Measurements from ENCODE around the gene COL6A3.

The COL6A3 gene

DNA sequence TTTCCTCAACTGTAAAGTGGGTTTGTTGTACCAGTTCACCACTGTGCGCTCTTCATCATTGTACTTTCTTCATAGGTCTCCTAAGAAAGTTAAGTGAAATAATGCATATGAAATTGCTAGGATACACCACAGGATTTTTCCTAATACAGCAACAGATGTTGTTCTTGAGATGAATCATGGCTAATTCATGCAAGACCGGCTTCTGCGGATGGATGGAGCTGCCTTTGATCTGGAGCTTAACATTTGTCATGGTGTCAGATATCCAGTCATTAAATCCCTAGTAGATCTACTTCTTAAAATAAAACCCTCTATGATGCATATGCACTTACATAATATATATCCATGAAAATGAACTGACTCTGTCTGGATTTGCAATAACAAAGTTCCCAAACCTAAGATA, 114.1 kb downstream of the COL6A3 start:
- H3K4me3 ChIP-seq (ENCODE audit: control insufficient read depth, low read depth, low read length) = no peak overlapping the region
- TF ChIP-seq, protein P1, sequence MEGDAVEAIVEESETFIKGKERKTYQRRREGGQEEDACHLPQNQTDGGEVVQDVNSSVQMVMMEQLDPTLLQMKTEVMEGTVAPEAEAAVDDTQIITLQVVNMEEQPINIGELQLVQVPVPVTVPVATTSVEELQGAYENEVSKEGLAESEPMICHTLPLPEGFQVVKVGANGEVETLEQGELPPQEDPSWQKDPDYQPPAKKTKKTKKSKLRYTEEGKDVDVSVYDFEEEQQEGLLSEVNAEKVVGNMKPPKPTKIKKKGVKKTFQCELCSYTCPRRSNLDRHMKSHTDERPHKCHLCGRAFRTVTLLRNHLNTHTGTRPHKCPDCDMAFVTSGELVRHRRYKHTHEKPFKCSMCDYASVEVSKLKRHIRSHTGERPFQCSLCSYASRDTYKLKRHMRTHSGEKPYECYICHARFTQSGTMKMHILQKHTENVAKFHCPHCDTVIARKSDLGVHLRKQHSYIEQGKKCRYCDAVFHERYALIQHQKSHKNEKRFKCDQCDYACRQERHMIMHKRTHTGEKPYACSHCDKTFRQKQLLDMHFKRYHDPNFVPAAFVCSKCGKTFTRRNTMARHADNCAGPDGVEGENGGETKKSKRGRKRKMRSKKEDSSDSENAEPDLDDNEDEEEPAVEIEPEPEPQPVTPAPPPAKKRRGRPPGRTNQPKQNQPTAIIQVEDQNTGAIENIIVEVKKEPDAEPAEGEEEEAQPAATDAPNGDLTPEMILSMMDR (conservative IDR thresholded peaks at IDR 0.05; ENCODE audit: control insufficient read depth, insufficient read depth, low read depth, low read length) = no peak
- peak; percentile 99 for DNase-seq (ENCODE audit: low read depth)

DNA sequence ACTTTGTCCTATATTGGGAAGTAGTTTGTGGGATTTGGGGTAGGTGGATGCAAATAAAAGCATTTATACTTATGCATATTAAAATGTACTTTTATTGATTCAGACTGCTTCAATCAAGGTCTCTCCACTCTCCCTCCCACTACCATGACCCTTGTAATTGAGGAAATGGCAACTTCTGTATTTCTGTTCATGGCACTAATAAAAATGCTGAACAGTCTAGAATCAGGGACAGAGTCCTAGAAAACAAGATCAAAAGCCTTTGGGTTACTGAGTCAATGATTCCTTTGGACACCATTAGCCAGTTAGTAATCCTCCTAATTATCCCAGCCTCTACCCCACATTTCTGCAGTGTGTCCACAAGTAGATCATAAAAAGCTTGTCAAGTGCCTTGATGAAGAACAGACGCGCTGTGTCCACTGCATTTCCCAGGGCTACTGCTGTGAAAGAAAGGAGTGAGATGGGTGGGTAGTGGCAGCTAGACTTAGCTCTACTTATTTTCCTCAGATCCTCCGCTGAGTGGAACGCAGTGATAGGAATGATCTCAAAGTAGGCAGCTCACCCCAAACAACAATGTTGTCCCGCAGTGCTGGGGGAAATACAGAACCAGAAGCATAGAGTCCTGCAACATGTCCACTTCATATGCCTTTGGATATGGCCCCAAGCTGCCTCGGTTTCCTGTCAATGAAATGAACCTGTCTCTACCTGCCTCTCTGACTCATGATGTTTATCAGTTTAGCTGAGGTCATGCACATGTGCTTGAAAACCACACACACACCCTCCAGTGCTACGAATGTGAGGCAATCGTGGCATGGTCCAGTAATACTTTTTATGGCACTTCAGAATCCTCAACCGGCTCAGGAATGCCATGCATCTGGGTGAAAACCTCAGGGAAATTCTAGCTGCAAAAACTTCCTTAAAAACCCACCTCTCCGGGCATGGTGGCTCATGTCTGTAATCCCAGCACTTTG, 115.5 kb downstream of the COL6A3 start:
- DNase-seq (ENCODE audit: low read depth) = peak; percentile 80
- TF ChIP-seq, protein P1 (conservative IDR thresholded peaks at IDR 0.05; ENCODE audit: control insufficient read depth, insufficient read depth, low read depth, low read length) = no peak
- H3K4me3 ChIP-seq (ENCODE audit: control insufficient read depth, low read depth, low read length) = no peak overlapping the region

- peak; percentile 51 for DNase-seq (ENCODE audit: low read depth)
- H3K4me3 ChIP-seq (ENCODE audit: control insufficient read depth, low read depth, low read length) = no peak overlapping the region
- TF ChIP-seq, protein P1 (conservative IDR thresholded peaks at IDR 0.05; ENCODE audit: control insufficient read depth, insufficient read depth, low read depth, low read length) = no peak
These were observed 116.4 kb downstream of the COL6A3 start for GRCh38 chr2:237297421-237298150.

- DNase-seq (ENCODE audit: low read depth) = peak; percentile 84
- TF ChIP-seq, protein P1 (conservative IDR thresholded peaks at IDR 0.05; ENCODE audit: control insufficient read depth, insufficient read depth, low read depth, low read length) = no peak
- no peak overlapping the region for H3K4me3 ChIP-seq (ENCODE audit: control insufficient read depth, low read depth, low read length)
These were observed 117.2 kb downstream of the COL6A3 start for GRCh38 chr2:237296756-237297155.

DNA sequence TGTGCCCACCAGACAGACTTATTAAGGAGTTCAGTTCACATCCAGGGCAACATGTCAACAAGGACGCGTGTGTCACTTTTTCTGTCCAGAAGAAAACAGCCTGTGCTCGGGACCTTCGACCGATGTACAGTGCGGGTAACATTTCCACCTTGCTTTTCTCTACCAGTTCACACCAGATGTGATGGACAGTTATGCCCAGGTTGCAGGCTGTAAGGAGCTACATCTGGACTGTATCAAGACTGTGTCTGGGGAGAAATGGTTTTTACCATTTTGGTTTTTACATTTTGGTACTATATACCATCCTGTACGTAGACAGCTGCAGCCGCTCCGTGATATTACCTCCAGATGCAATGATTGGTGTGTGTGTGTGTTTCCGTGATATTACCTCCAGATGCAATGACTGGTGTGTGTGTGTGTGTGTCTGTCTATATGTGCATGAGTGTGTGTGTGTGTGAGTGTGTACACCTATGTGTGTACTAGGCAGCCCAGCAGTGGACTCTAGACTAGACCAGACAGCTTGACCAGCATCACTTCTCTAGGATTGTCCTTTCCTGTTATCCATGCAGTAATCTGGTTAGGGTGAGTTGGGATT, 118.0 kb downstream of the COL6A3 start:
- TF ChIP-seq, protein P1 (conservative IDR thresholded peaks at IDR 0.05; ENCODE audit: control insufficient read depth, insufficient read depth, low read depth, low read length) = no peak
- DNase-seq (ENCODE audit: low read depth) = peak; percentile 43
- no peak overlapping the region for H3K4me3 ChIP-seq (ENCODE audit: control insufficient read depth, low read depth, low read length)

DNA sequence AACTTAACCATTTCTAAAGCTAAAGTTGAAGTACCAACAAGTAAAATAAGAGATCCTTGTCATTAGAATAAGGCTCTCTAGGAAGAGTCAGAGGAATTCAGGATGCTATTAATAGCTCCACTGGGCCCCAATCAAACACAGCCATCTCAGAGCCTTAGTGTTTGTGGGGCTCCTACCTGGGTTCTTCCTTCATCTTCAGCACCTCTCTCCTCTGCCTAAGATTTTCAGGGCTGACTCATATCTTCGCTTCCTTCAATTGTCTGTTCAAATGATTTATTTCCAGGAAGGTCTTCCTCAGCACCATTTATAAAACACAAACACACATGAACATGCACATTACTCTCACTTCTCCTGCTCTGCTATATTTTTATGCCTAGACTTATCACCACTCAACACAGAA, 119.5 kb downstream of the COL6A3 start:
- no peak for DNase-seq (ENCODE audit: low read depth)
- TF ChIP-seq, protein P1 (conservative IDR thresholded peaks at IDR 0.05; ENCODE audit: control insufficient read depth, insufficient read depth, low read depth, low read length) = no peak
- H3K4me3 ChIP-seq (ENCODE audit: control insufficient read depth, low read depth, low read length) = no peak overlapping the region
